PC-3 (cell line): Measurements from ENCODE around the gene BMP8B.

Experiments
- EZH2 ChIP-seq: fragments of 300-600 bp; sonication (generic); IDR thresholded peaks from one replicate; pipeline ENCODE4 v1.6.1; 2017; ENCODE audit warnings: antibody characterized with exemption, mild to moderate bottlenecking, low read length; ENCODE audit not compliant: unreplicated experiment
- EZH2phosphoT487 ChIP-seq: fragments of 300-600 bp; sonication (generic); IDR thresholded peaks from 2 replicates; pipeline ENCODE4 v1.6.1; 2018; ENCODE audit warnings: mild to moderate bottlenecking, antibody characterized with exemption, low read length, borderline replicate concordance
- TF ChIP-seq, protein P1 (sequence below): fragments of 300-600 bp; sonication (generic); conservative IDR thresholded peaks from 2 replicates; pipeline ENCODE4 v1.5.1; 2017; ENCODE audit warnings: antibody characterized with exemption, low read depth, mild to moderate bottlenecking, low read length

GRCh38 chr1:39788426-39788757, 273 bp downstream of the BMP8B start:
- TF ChIP-seq, protein P1, sequence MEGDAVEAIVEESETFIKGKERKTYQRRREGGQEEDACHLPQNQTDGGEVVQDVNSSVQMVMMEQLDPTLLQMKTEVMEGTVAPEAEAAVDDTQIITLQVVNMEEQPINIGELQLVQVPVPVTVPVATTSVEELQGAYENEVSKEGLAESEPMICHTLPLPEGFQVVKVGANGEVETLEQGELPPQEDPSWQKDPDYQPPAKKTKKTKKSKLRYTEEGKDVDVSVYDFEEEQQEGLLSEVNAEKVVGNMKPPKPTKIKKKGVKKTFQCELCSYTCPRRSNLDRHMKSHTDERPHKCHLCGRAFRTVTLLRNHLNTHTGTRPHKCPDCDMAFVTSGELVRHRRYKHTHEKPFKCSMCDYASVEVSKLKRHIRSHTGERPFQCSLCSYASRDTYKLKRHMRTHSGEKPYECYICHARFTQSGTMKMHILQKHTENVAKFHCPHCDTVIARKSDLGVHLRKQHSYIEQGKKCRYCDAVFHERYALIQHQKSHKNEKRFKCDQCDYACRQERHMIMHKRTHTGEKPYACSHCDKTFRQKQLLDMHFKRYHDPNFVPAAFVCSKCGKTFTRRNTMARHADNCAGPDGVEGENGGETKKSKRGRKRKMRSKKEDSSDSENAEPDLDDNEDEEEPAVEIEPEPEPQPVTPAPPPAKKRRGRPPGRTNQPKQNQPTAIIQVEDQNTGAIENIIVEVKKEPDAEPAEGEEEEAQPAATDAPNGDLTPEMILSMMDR: no peak
- TF ChIP-seq EZH2 (no peak), EZH2phosphoT487 (no peak)
